HG03469 (cell line): ENCODE measurements around the gene LIFR.

Experiments used
- ATAC-seq: cut with Tn5 transposase; IDR thresholded peaks from one replicate; pipeline ENCODE4 v1.9.1; 2021; ENCODE audit warnings: mild to moderate bottlenecking, moderate library complexity, moderate number of reproducible peaks; ENCODE audit not compliant: unreplicated experiment

LIFR gene

DNA sequence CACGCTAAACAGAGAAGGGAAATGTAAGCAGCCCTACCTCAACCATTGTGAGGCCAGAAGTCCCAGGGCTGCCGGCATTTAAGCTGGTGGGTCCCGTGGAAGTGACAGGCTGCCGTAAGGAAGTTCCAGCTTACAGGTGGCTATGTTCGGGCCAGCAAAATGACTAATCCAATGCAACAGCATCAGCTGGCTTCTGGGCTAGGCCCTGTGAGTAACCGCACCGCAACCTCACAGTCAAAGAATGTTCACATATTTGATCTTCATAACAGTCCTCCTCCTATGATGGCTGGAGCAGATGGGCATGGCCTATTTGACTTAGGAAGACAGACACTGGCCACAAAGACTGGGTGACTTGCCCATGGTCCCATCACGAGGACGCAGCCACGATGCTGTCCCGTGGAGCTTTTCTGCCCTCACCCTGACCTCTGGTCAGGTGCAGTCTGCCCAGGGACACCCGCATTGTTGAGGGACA lies 88.2 kb downstream of the LIFR start:
- ATAC-seq, result no peak

DNA sequence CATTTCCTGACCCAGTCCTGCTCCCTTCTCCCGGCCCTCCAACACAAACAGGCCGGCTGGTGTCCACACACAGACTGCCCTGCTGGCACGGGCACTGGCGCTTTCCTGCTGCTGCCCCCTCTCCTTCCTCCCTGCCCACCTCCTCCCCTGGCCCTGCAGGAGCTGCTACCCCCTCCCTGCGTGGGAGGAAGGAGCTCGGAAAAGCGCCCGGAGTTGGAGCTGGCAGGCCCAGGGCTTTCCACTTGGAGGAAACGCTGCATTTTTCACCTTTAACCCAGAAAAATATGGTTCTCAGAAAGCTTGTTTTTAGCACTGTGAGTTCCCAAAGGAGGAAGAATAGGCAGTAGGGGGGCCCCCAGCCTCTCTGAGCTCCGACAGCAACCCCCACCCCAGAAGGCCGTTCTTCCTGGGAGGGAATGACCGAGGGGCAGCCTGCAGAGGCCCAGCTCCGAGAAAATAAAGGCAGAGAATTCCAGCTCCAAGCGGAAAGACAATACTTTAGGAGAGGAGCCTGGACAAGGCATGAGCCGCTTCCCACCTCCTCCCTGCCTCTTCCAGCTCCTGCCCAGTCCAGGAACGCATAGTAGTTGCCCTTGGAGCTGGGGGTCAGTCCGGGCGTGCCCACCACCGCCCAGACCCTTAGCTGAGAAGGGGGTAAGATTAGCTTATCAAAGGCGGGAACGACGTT lies 88.9 kb downstream of the LIFR start:
- ATAC-seq, result no peak

- no peak for ATAC-seq
Observed at GRCh38 chr5:38466424-38467189, 89.8 kb downstream of the LIFR start.

DNA sequence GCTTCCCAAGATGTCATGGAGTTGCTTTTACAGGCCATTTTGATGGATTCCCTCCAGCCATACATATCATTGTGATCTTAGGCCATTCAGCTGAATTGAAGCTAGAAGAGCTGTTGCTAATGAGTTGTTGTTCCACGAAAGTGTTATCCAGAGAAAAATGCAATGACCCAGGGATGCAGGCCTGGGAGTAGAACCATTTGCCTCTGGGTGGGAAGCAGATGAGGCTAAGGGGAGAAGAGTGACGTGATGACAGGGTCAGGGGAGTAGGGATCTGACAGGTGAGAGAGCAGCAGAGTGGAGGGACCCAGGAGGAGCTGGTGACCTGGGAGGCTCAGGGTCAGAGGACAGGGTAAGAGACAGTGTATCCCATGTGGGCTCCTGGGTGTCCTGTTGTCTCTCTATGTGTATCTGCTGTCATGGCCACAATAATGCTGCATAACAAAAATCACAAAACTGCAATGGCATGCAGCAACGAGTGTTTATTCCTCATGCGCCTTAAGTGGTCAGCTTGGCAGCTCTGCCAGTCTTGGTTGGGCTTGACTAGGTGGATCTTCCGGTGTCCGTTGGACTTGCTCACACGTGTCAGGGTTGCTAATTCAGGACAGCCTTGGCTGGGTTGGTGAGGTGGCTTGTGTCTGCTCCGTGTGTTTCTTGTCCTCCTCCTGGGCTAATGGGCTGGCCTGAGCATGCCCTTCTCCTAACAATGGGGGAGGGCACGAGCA lies 90.6 kb downstream of the LIFR start:
- ATAC-seq, result no peak

DNA sequence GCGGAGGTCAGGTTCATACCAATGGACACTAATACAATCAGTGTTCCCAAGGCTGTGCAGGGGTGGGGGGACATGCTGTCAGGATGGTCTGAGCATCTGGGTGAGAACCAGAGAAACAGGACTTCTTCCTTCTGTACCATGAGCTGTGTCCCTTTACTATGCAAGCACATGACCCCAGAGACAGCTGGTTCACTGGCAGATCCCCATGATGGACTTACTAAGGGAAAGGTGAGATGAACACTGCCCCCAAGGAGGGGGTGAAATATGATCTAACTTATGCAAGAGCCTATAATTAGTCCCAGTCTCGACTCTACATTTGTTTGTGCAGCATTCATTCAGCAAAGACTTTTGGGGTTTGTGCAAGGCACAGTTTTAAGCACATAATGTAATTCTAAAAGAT lies 91.4 kb downstream of the LIFR start:
- no peak for ATAC-seq

GRCh38 chr5:38463634-38464521 lies 92.6 kb downstream of the LIFR start:
- no peak for ATAC-seq

DNA sequence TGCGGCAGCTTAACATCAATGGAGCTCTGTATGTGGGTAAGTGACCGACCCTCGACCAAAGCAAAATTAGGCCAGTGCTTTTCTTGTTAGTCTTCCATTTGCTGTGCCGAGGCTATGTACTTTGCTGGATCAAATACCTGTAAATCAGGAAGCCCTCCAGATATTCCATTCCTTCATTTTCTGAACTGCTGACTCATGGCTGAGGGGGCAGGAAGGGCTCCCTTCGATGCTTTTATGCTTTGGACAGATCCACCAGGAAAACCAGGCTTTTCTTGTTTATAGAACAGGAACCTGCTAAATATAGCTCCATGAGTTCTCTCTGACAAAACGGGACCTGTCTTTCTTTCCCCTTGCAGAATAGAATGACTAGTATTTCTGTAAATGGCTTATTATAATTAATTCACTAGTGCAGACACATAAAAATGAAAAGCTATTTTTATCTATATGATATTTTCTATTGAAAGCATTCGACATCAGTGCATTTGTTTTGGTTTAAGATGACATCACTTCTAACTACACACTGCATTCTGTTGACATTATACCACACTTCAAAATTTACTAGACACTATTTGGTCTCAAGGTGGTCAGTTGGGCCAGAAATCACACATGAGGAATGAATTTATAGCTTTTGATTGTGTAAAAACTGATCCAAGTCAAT lies 93.3 kb downstream of the LIFR start:
- ATAC-seq, result no peak

DNA sequence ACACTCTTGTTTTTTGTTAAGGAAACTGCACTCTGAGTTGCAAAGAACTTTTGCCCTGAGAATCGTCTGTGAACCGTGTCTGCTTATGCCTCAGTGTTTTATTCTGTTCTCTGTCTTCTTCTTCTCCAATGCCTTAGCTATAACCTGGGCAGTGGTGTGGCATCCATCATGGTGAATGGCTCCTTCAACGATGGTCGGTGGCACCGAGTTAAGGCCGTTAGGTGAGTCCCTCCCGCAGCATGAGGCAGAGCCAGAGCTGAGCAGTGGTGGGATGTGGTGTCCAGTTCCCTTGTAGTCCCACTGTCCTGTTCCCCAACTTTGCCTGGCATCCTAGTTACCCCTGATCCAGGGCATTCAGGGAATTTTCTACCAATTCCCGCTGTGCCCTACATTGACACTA lies 98.3 kb downstream of the LIFR start:
- ATAC-seq, result no peak

DNA sequence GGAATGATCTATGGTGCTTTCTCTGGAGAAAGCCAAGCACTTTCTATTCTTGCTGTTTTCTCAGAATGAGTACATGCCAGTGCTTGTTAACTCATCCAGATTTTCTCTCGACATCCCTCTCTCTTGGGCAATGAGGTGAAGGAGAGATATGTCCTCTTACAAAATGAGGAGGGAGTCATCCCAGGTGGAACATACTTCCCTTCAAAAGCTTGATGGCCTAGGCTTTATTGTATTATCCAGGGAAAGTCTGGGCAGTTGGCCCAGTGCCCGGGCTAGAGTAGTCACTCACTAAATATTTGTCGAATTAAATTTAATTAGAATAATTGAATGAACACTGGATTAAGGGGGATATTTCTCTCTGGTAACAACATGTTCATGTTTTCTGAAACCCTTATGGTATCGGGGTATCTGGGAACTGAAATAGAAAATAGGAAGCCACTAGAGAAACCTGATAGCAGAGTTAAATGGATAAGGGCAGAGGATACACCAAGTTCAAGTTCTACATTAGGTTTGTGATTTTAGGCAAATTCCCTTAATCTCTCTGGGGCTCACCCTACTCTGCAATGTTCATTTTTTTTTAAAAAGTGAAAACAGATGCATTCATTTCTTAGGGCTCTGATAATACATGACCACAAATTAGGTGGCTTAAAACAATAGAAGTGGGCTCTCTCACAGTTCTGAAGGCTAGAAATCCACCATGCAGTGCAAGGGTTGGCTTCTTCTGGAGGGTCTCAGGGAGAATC lies 99.6 kb downstream of the LIFR start:
- no peak for ATAC-seq

GRCh38 chr5:38455796-38456330 lies 100.6 kb downstream of the LIFR start:
- no peak for ATAC-seq

DNA sequence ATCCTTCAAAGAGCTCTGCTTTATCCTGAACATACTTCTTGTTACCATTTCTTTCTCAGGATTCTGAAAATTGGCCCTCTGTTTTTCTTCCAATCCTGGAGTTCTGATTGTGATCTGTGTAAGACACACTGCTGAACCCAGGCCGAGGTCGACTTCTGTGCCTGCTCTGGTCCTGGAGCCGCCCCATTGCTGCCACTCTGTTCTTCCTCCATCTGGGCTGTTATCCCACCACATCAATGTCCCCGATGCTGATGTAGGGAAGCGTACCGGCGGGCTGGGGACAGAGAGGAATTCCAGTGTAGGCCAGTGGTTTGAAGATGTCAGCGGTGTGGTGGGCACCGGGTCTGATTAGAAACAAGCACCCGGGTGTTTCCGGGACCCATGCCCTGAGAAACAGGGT lies 102.5 kb downstream of the LIFR start:
- no peak for ATAC-seq

- ATAC-seq, result peak; percentile 99
Observed at GRCh38 chr5:38453506-38453905, 102.9 kb downstream of the LIFR start.

GRCh38 chr5:38452201-38452600 lies 104.2 kb downstream of the LIFR start:
- ATAC-seq, result no peak

DNA sequence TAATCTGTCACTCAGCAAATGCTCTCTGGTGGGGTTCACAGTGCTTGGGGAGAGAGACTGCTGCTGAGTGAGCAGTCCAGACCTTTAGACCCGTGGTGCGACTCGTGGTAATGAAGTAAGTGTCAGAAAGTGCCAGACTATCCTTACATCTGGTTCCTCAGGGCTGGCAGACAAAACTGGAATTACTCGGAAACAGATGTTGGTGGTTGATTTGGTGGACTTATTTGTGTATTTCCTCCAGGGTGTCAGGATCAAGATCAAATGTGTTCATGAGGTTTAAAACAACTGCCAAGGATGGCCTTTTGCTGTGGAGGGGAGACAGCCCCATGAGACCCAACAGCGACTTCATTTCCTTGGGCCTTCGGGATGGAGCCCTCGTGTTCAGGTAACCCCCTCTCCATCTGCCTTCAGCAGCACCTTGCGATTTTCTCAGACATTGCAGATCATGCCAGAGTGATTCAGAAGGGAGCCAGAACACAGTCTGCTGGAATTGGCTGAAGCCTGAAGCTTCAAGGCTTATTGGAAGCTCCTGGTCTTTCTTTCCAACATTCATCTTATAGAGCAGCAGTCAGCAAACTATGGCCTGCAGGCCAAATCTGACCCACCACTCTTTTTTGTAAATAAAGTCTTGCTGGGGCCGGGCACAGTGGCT lies 105.2 kb downstream of the LIFR start:
- ATAC-seq, result no peak

- ATAC-seq, result no peak
Observed at GRCh38 chr5:38450627-38451026, 105.8 kb downstream of the LIFR start.

DNA sequence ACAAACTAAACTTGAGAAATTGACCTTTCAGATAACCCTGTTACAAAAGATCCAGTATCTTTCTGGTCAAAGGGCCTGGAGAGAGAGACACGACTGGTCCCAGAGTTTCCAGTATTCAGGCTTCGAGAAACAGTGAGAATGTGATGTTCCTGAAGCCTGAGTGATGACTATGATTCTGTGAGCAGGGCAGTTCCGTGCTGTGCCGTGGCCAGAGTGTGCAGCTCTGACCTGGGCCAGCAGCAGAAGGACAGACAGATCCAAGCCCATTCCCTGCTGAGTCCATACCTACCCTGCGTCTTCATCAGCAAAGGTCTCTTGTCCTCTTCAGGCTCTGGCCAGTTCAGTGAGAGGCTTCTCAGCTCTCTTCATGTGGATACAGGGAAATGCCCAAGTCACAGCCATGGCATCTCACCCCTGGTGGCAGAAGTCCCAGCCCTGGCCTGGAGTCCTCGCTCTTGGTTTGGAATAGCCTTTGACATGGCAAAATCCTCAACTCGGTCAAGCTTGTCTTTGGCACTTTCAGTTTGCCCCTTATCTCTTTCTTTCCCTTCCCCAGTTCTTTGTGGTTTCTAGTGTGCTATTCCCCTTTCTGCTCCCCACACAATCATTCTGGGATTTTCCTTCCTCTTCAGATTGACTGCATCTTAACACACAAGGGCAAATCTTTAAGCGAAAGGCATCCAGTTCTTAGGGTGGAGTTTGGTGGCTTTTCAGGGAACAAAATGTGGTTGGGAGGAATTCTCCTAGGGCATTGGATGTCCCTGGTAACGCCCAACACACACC lies 107.7 kb downstream of the LIFR start:
- no peak for ATAC-seq

- no peak for ATAC-seq
Observed at GRCh38 chr5:38447786-38448185, 108.7 kb downstream of the LIFR start.

DNA sequence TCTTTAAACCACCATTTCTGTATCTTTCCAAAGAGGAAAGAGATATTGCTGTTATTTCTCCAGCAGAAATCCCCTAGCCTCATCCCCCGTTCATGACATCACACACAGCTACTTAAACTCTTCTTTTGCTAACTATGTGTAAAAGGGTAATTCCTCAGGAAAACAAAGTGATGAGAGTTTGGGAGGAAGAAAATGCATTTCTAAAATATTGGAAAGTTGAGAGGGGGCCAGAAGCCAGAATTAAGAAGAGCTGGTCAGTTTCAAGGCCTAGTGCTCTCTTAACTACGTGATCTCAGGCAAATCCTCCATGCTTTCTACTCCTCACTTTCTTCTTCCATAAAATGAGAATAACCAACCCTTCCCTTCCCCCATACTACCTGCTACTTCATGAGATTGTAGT lies 109.4 kb downstream of the LIFR start:
- ATAC-seq, result no peak
